Raji (cell line): ENCODE results near the gene PYGB.

Source experiments
- POLR2A ChIP-seq: IDR thresholded peaks from 2 replicates; pipeline ENCODE4 v1.6.1; 2011; ENCODE audit warnings: low read depth, low read length, control low read depth; ENCODE audit not compliant: insufficient read depth

Gene PYGB

GRCh38 chr20:25310268-25310920 lies 62.5 kb downstream of the PYGB start:
- no peak for TF ChIP-seq POLR2A

- no peak for TF ChIP-seq POLR2A
Measured at GRCh38 chr20:25310921-25311728, 63.2 kb downstream of the PYGB start.

GRCh38 chr20:25313593-25313992 lies 65.7 kb downstream of the PYGB start:
- TF ChIP-seq POLR2A = no peak

- no peak for TF ChIP-seq POLR2A
Measured at GRCh38 chr20:25314497-25315417, 66.9 kb downstream of the PYGB start.

- no peak for TF ChIP-seq POLR2A
Measured at GRCh38 chr20:25315418-25316210, 67.7 kb downstream of the PYGB start.

- no peak for TF ChIP-seq POLR2A
Measured at GRCh38 chr20:25316506-25317190, 68.8 kb downstream of the PYGB start.

- no peak for TF ChIP-seq POLR2A
Measured at GRCh38 chr20:25317351-25318075, 69.6 kb downstream of the PYGB start.

GRCh38 chr20:25318471-25319240 lies 70.8 kb downstream of the PYGB start:
- no peak for TF ChIP-seq POLR2A

- no peak for TF ChIP-seq POLR2A
Measured at GRCh38 chr20:25319241-25320034, 71.6 kb downstream of the PYGB start.

- TF ChIP-seq POLR2A = no peak
Measured at GRCh38 chr20:25320035-25320800, 72.3 kb downstream of the PYGB start.

GRCh38 chr20:25321262-25321831 lies 73.5 kb downstream of the PYGB start:
- no peak for TF ChIP-seq POLR2A
